Transverse colon (tissue), 4 donors: Measurements from ENCODE around the gene MTHFD1. TPM values are rescaled to one million over a fixed set of nuclear protein-coding genes. Genes with fewer than 3 reads are reported as not detected.

Experiments used
- DNase-seq: peaks from one replicate; pipeline ENCODE4 v3.0.0-alpha.2; 2019
- H3K27ac ChIP-seq, 4 donors: fragments of 200-600 bp; sonication (generic); 2 replicates each; pipeline ENCODE4 v1.5.1; 2016 to 2018; ENCODE audit warnings: inconsistent platforms in 4 of 4
- H3K27me3 ChIP-seq: fragments of 200-600 bp; sonication (generic); 2 replicates; pipeline ENCODE4 v1.5.1; 2017; ENCODE audit warnings: inconsistent platforms
- H3K36me3 ChIP-seq, 4 donors: fragments of 200-600 bp; sonication (generic); 2 replicates each; pipeline ENCODE4 v1.5.1; 2017 to 2019; ENCODE audit warnings: inconsistent platforms in 4 of 4
- H3K4me1 ChIP-seq, 4 donors: fragments of 200-600 bp; sonication (generic); 2 replicates each; pipeline ENCODE4 v1.5.1; 2017 to 2020; ENCODE audit warnings: inconsistent platforms in 4 of 4
- H3K4me3 ChIP-seq, 4 donors: fragments of 200-600 bp; sonication (generic); 1 replicate in 1 of 4; 2 replicates in 3 of 4; pipeline versions ENCODE4 v1.5.1 to v1.6.1; 2017 to 2019; ENCODE audit warnings: inconsistent platforms in 4 of 4
- H3K9me3 ChIP-seq, 2 donors: fragments of 200-600 bp; sonication (generic); 2 replicates each; pipeline ENCODE4 v1.5.1; 2017 to 2019; ENCODE audit warnings: inconsistent platforms in 2 of 2
- EP300 ChIP-seq: sonication (generic); formaldehyde crosslinking; IDR thresholded peaks from one replicate; pipeline ENCODE4 v1.6.1; 2017; ENCODE audit warnings: antibody characterized with exemption, low read depth
- POLR2A ChIP-seq: fragments of 450-650 bp; IDR thresholded peaks from one replicate; pipeline ENCODE4 v1.6.1; 2016; ENCODE audit warnings: antibody characterized with exemption, mild to moderate bottlenecking, moderate library complexity
- POLR2AphosphoS5 ChIP-seq, 3 donors: sonication (generic); formaldehyde crosslinking; IDR thresholded peaks; one replicate each; pipeline ENCODE4 v1.6.1; 2016; ENCODE audit warnings: antibody characterized with exemption in 3 of 3
- WGBS, 2 donors: methylation state at CpG; one replicate each; pipeline ENCODE4 v1.1.5; 2018; ENCODE audit warnings: low coverage in 1 of 2; 5-methylcytosine and 5-hydroxymethylcytosine counted together
- in situ Hi-C, 4 donors: fragments of 200-750 bp; cut with MboI; loops; one replicate each; pipeline versions ENCODE4 v1.15.0 to v1.15.1; 2017; ENCODE audit warnings: low sequenced_read_pairs in 3 of 4, low pct_ligation_motif_present in 1 of 4, low pct_unique_long_range_greater_than_20kb in 1 of 4
- intact Hi-C: fragments of 100-400 bp; cut with DNase I; formaldehyde crosslinking; loops from one replicate; pipeline ENCODE4 v1.15.1; 2023; ENCODE audit warnings: low total_unique reads
- total RNA-seq, 4 donors: library from RNA; depleted of rRNA; stranded (reverse); fragments of >200 nt; gene quantifications; one replicate each; pipeline ENCODE4 v1.1.0, GENCODE V29; 2016
- TF ChIP-seq, protein P1 (sequence below), 5 experiments: fragments of 200-600 bp in 3 of 5; fragments of 450-650 bp in 2 of 5; sonication (generic) in 3 of 5; IDR thresholded peaks; 1 replicate in 2 of 5; 2 replicates in 3 of 5; pipeline ENCODE4 v1.5.1; 2016 to 2017; ENCODE audit warnings: antibody characterized with exemption in 5 of 5, inconsistent platforms in 3 of 5, mild to moderate bottlenecking in 2 of 5, moderate library complexity in 1 of 5

MTHFD1 gene
- total RNA-seq, 4 donors from 2014 or later: 20.5 to 92.0 (median 37.7) TPM

DNA sequence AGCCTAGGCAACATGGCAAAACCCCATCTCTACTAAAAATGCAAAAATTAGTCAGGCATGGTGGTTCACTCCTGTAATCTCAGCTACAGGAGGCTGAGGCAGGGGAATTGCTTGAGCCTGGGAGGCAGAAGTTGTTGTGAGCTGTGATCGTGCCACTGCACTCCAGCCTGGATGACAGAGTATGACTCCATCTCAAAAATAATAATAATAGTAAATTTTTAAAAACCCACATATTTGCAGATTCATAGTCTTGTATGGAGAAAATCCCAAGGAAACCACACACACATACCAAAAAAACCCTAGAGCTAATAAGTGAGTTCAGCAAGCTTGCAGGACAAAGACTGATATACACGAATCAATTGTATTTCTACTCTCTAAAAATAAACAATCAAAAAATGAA, 19.0 kb upstream of the MTHFD1 start:
- intact Hi-C loops (no loop called here), in situ Hi-C loops (loop anchor here in 1 of 4 donors (25.0 kb wide), 1 partner anchor 493 kb away; no protein-coding TSS in a partner anchor)
- TF ChIP-seq EP300 (no peak), POLR2A (no peak), POLR2AphosphoS5 (IDR thresholded peaks at IDR 0.05) (no peak)
- TF ChIP-seq, protein P1, sequence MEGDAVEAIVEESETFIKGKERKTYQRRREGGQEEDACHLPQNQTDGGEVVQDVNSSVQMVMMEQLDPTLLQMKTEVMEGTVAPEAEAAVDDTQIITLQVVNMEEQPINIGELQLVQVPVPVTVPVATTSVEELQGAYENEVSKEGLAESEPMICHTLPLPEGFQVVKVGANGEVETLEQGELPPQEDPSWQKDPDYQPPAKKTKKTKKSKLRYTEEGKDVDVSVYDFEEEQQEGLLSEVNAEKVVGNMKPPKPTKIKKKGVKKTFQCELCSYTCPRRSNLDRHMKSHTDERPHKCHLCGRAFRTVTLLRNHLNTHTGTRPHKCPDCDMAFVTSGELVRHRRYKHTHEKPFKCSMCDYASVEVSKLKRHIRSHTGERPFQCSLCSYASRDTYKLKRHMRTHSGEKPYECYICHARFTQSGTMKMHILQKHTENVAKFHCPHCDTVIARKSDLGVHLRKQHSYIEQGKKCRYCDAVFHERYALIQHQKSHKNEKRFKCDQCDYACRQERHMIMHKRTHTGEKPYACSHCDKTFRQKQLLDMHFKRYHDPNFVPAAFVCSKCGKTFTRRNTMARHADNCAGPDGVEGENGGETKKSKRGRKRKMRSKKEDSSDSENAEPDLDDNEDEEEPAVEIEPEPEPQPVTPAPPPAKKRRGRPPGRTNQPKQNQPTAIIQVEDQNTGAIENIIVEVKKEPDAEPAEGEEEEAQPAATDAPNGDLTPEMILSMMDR (IDR thresholded peaks at IDR 0.05): no peak
- Histone ChIP-seq H3K27me3 (no peaks in the 10 kb centered on the region), H3K4me3 (no peak overlapping the region), H3K27ac (no peak overlapping the region), H3K9me3 (no peaks in the 10 kb centered on the region), H3K36me3 (no peaks in the 10 kb centered on the region), H3K4me1 (no peaks in the 10 kb centered on the region)
- no peak for DNase-seq
- WGBS, 2 donors: 90 to 96% methylated on average over 2 of the region's 2 CpGs

DNA sequence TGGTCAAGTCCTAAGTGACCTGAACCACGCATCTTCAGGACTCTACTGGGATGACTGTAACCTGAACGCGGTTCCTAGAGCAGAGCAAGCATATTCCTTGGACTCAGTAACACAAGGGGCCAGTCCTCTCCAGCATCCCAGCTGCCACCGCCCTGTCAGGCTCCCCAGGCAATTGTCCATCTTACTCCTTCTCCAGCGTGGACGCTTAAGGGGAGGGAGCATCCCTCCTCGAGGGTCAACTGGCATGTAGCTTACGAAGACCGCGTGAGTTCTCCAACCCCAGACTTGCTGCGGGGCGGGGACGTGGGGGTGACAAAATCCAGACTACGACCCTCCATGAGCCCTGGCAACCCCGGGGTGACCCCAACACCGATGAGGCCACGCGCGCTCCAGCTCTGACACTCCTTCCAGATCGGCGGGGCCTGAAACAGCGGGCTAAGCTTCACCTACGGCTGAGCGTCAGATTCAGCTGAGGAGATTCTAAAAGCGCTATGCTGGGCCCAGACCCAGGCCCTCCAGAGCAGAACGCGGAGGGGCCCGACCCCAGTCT, 846 bp upstream of the MTHFD1 start:
- 2% methylated on average over 28 of the region's 28 CpGs; no CpG with 5 or more reads in 1 of the 2 donors for WGBS, 2 donors
- DNase-seq: no peak
- TF ChIP-seq, protein P1 (IDR thresholded peaks at IDR 0.05): no peak
- TF ChIP-seq POLR2A (no peak), EP300 (no peak), POLR2AphosphoS5 (IDR thresholded peaks at IDR 0.05) (no peak)

DNA sequence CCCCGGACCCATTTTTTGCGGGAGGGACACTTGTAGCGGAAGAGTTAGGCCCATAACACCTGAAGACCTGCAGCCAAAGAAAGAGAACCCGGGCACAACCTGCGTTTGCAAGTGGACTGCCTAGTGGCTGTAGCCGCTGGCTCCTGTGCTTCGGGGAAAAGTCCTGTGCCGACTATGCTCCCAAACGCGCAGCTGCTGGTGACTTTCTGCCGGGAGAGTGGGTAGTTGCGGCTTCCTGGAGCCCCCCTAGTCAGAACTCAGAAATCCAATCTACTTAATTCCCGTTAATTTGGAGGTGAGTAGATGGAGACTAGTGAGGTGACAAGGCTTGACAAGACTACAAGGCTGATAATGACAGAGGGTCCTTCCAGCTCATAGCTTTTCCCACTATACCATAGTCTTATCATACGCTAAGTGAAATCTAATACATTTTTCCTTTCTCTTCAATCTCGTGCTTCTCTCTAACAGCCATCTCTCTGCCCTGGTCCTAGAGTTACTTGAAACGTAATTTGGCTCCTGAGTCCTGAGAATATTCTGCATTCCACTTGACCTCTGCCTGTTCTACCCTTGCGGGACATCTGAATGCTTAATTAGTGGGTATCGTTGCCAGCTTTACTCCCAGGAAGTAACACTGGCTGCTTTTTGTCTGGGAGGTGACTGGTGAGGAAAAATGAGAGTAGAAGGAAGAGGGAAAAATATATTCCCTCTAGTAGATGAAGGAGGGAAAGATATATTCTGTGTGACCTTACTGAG, 556 bp downstream of the MTHFD1 start:
- in situ Hi-C loops: loop anchor here in 1 of 4 donors (25.0 kb wide), 1 partner anchor 249 kb away; no protein-coding TSS in a partner anchor
- peak overlapping the region; percentile 46 to 77 (median 66) for H3K4me3 ChIP-seq
- no peaks in the 10 kb centered on the region for H3K36me3 ChIP-seq
- intact Hi-C loops: no loop called here
- peak; percentile 47 for DNase-seq
- H3K27me3 ChIP-seq: no peaks in the 10 kb centered on the region
- H3K4me1 ChIP-seq: peaks cover 2 to 24% (median 17%) of the 10 kb centered on the region in 4 donors
- TF ChIP-seq EP300 (no peak), POLR2A (no peak), POLR2AphosphoS5 (IDR thresholded peaks at IDR 0.05) (no peak)
- TF ChIP-seq, protein P1 (IDR thresholded peaks at IDR 0.05): no peak
- peak overlapping the region; percentile 82 to 90 (median 88) for H3K27ac ChIP-seq
- H3K9me3 ChIP-seq: no peaks in the 10 kb centered on the region
- 1 to 7% methylated on average over 6 to 18 of the region's 18 CpGs for WGBS, 2 donors

More for the DNA sequence above, 846 bp upstream of the MTHFD1 start:
- intact Hi-C loops (no loop called here), in situ Hi-C loops (loop anchor here in 1 of 4 donors (25.0 kb wide), 1 partner anchor 250 kb away; no protein-coding TSS in a partner anchor)
- H3K27ac ChIP-seq: peak overlapping the region; percentile 82 to 90 (median 88)
- no peaks in the 10 kb centered on the region for H3K9me3 ChIP-seq
- peaks cover 2 to 24% (median 17%) of the 10 kb centered on the region in 4 donors for H3K4me1 ChIP-seq
- H3K27me3 ChIP-seq: no peaks in the 10 kb centered on the region
- peak overlapping the region; percentile 46 to 77 (median 64) for H3K4me3 ChIP-seq
- no peaks in the 10 kb centered on the region for H3K36me3 ChIP-seq

DNA sequence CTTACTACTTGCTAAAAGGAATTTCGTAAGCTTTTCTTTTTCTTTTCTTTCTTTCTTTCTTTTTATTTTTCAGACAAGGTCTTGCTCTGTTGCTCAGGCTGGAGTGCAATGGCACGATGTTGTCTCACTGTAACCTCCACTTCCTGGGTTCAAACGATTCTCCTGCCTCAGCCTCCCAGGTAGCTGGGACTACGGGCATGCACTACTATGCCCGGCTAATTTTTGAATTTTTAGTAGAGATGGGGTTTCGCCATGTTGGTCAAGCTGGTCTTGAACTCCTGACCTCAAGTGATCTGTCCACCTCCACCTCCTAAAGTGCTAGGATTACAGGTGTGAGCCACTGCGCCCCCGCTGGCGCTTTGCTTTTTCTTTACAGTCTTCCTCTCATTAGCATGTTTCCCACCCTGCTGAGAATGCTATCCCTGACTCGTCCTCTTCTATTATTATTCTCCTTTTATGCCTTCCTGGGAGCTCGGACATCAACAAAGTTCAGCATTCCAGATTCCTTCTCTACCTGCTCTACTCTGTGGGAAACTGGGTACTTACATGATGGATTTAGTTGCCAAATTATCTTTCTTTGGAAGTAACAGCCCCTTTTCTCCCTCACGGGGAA, 3.1 kb downstream of the MTHFD1 start:
- in situ Hi-C loops: loop anchor here in 1 of 4 donors (25.0 kb wide), 1 partner anchor 246 kb away; no protein-coding TSS in a partner anchor
- Histone ChIP-seq H3K36me3 (no peaks in the 10 kb centered on the region), H3K4me3 (no peak overlapping the region), H3K4me1 (peaks cover 5 to 34% (median 24%) of the 10 kb centered on the region in 4 donors), H3K9me3 (no peaks in the 10 kb centered on the region), H3K27me3 (no peaks in the 10 kb centered on the region), H3K27ac (no peak overlapping the region)
- DNase-seq: no peak
- TF ChIP-seq POLR2AphosphoS5 (IDR thresholded peaks at IDR 0.05) (no peak), POLR2A (no peak), EP300 (no peak)
- TF ChIP-seq, protein P1 (IDR thresholded peaks at IDR 0.05): no peak
- 88 to 93% methylated on average over 11 to 12 of the region's 12 CpGs for WGBS, 2 donors
- intact Hi-C loops: no loop called here
